ENCODE measurements around the gene FOXO1. TPM values are rescaled to one million over a fixed set of nuclear protein-coding genes. Genes with fewer than 3 reads are reported as not detected.

Gene FOXO1
- total and polyA plus RNA-seq, 9 of the 15 experiments (the other 6 are each of a cell fraction or from before 2014, with no cell fraction given) = 0.04 to 0.73 (median 0.20) TPM

GRCh38 chr13:40579535-40579934 lies 86.9 kb downstream of the FOXO1 start:
- Histone ChIP-seq H3K36me3 (ENCODE audit: control insufficient read depth, insufficient read depth, low read length) (no peaks in the 10 kb centered on the region), H3K79me2 (ENCODE audit: control insufficient read depth, insufficient read depth, low read length) (no peaks in the 10 kb centered on the region), H3K27ac (ENCODE audit: extremely low read depth, low read depth, low read length) (no peak overlapping the region), H3K9me1 (ENCODE audit: control insufficient read depth, insufficient read depth, low read length) (no peaks in the 10 kb centered on the region), H3K9me3 (replicated peaks; ENCODE audit: control insufficient read depth, insufficient read depth, low read depth, low read length) (no peaks in the 10 kb centered on the region), H2AFZ (ENCODE audit: low read depth, low read length) (no peak overlapping the region), H3K27me3 (ENCODE audit: control insufficient read depth in 2 of 2, insufficient read depth in 2 of 2, low read length in 2 of 2) (0 out of 5 replicates have a peak, but pooled peaks cover 0 to 3% of the 10 kb centered on the region in 2 experiments), H3K9ac (ENCODE audit: insufficient read depth in 1 of 2, low read depth in 2 of 2, low read length in 2 of 2) (no peak overlapping the region), H3K4me2 (ENCODE audit: insufficient read depth, low read length) (no peak overlapping the region), H3K4me1 (replicated peaks in 1 of 2; ENCODE audit: control insufficient read depth in 2 of 2, insufficient read depth in 2 of 2, low read length in 2 of 2) (no peaks in the 10 kb centered on the region), H3K4me3 (no peak overlapping the region), H4K20me1 (replicated peaks; ENCODE audit: control insufficient read depth, insufficient read depth, low read length) (no peaks in the 10 kb centered on the region)
- CTCF ChIA-PET (ENCODE audit: low intra/inter-chr PET ratio) = no interaction called here
- intact Hi-C loops (cut with micrococcal nuclease) = no loop called here
- no peak for FAIRE-seq
- POLR2A ChIA-PET = no interaction called here
- ATAC-seq = no peak
- TF ChIP-seq, protein P1, sequence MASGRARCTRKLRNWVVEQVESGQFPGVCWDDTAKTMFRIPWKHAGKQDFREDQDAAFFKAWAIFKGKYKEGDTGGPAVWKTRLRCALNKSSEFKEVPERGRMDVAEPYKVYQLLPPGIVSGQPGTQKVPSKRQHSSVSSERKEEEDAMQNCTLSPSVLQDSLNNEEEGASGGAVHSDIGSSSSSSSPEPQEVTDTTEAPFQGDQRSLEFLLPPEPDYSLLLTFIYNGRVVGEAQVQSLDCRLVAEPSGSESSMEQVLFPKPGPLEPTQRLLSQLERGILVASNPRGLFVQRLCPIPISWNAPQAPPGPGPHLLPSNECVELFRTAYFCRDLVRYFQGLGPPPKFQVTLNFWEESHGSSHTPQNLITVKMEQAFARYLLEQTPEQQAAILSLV (tag; IDR thresholded peaks at IDR 0.05) = no peak
- TF ChIP-seq CTCF (IDR thresholded peaks at IDR 0.05 in 2 of 3, conservative IDR thresholded peaks at IDR 0.05 in 1 of 3; ENCODE audit: insufficient read depth in 2 of 3, low read depth in 1 of 3, low read length in 3 of 3) (no peak), TCF7L2 (IDR thresholded peaks at IDR 0.05; ENCODE audit: low read depth, low read length) (no peak), SRSF1 (IDR thresholded peaks at IDR 0.05; ENCODE audit: low read depth, low read length) (no peak), SOX6 (IDR thresholded peaks at IDR 0.05) (no peak)
- BruUV-seq (replicated peaks) = no TSS peak
- WGBS (ENCODE audit: insufficient coverage, low coverage, missing lambda C conversion rate) = no CpG with 5 or more reads among the region's 2 CpGs
- in situ Hi-C loops (cut with MboI) = no loop called here
- no peak for DNase-seq (ENCODE audit: extremely low read depth in 1 of 4, low spot score in 3 of 4)
